Measurements from ENCODE around the gene PLD2.

DNA sequence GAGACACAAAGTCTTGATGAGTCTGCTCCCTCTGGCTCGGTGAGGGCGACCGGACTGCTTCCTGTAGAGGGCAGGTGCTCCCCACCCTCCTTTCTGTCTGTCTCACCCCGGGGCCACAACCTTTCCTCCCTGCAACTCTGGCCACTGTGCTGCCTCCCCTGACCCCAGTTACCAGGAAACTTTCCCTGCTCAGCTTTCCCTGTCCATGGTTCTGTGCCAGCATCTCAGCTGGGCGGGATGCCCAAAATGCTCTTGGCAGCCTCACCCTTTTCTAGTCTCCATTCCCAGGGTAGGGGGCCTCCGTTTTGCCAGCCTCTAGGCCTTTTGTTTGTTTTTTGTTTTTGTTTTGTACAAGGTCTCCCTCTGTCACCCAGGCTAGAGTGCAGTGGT lies 1.4 kb downstream of the PLD2 start:
- TF ChIP-seq, protein P1, sequence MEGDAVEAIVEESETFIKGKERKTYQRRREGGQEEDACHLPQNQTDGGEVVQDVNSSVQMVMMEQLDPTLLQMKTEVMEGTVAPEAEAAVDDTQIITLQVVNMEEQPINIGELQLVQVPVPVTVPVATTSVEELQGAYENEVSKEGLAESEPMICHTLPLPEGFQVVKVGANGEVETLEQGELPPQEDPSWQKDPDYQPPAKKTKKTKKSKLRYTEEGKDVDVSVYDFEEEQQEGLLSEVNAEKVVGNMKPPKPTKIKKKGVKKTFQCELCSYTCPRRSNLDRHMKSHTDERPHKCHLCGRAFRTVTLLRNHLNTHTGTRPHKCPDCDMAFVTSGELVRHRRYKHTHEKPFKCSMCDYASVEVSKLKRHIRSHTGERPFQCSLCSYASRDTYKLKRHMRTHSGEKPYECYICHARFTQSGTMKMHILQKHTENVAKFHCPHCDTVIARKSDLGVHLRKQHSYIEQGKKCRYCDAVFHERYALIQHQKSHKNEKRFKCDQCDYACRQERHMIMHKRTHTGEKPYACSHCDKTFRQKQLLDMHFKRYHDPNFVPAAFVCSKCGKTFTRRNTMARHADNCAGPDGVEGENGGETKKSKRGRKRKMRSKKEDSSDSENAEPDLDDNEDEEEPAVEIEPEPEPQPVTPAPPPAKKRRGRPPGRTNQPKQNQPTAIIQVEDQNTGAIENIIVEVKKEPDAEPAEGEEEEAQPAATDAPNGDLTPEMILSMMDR (IDR thresholded peaks at IDR 0.05), result no peak
- TF ChIP-seq EZH2 (IDR thresholded peaks at IDR 0.05; ENCODE audit: borderline replicate concordance, insufficient read depth, low read depth, low read length, poor library complexity, severe bottlenecking), result no peak

Measured in B cell (primary cell).